Measurements from ENCODE around the gene NRXN3. TPM values are rescaled to one million over a fixed set of nuclear protein-coding genes. Genes with fewer than 3 reads are reported as not detected.

Gene NRXN3
- total and polyA plus RNA-seq, 11 donors: 0.19 to 2.2 (median 1.1) TPM

DNA sequence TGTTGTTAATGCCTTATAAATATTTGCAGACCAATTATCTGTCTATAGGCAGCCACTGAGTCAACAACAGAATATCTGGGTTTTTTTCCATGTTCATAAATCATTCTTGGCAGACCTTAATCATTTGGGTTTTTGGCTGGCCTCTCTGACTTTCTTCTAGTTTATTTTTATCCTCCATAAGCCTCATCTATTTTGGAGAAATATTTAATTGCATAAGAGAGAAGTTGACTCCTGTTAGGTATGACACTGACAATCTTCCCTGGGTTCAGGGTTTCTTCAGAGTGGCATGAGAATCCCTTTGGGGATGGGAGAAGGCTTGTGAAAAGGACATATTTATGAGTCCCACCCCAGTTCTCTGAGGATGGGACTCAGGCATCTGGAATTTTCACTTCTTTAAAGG, 299.8 kb downstream of the NRXN3 start:
- ATAC-seq: peak in 2 of 4 donors; percentile 53 to 65
- H3K9me3 ChIP-seq: peaks cover 0 to 10% (median 0%) of the 10 kb centered on the region in 12 donors
- no peak for DNase-seq
- peaks cover 0 to 9% (median 0%) of the 10 kb centered on the region in 12 donors for H3K4me1 ChIP-seq
- H3K4me3 ChIP-seq: no peak overlapping the region
- no peak overlapping the region for H3K27ac ChIP-seq
- intact Hi-C loops (cut with DNase I): no loop called here
- TF ChIP-seq POLR2A (IDR thresholded peaks at IDR 0.05): no peak
- TF ChIP-seq, protein P1, sequence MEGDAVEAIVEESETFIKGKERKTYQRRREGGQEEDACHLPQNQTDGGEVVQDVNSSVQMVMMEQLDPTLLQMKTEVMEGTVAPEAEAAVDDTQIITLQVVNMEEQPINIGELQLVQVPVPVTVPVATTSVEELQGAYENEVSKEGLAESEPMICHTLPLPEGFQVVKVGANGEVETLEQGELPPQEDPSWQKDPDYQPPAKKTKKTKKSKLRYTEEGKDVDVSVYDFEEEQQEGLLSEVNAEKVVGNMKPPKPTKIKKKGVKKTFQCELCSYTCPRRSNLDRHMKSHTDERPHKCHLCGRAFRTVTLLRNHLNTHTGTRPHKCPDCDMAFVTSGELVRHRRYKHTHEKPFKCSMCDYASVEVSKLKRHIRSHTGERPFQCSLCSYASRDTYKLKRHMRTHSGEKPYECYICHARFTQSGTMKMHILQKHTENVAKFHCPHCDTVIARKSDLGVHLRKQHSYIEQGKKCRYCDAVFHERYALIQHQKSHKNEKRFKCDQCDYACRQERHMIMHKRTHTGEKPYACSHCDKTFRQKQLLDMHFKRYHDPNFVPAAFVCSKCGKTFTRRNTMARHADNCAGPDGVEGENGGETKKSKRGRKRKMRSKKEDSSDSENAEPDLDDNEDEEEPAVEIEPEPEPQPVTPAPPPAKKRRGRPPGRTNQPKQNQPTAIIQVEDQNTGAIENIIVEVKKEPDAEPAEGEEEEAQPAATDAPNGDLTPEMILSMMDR (IDR thresholded peaks at IDR 0.05): no peak
- H3K27me3 ChIP-seq: no peaks in the 10 kb centered on the region
- no peaks in the 10 kb centered on the region for H3K36me3 ChIP-seq

DNA sequence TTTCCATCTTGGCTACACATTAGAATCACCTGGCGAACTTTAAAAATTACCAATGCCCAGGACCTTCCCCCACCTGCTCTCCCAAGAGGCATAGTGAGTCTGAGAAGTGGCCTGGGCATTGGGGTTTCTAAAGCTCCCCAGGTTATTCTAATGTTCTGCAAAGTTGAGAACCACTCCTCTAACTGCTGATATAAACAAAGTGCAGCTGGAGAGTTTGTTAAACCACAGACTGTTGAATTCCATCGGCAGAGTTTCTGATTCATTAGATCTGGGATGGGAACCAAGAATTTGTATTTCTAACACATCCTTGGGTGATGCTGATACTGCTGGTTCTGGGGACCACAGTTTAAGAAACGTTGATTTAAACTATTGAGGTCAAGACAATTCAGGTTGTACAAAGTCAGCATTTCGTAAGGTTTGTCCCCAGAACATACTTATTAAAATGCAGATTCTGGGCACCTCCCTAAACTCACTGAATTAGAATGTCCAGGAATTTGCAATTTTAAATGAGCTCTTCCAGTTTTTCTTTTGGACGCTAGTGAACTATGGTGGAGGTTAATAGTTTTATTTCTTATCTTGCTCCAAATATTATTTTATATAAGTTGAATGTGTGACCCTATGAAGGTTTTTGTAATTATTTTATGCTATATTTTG, 309.1 kb downstream of the NRXN3 start:
- 61 to 74% (median 65%) methylated on average over 5 of the region's 5 CpGs for WGBS, 4 donors

DNA sequence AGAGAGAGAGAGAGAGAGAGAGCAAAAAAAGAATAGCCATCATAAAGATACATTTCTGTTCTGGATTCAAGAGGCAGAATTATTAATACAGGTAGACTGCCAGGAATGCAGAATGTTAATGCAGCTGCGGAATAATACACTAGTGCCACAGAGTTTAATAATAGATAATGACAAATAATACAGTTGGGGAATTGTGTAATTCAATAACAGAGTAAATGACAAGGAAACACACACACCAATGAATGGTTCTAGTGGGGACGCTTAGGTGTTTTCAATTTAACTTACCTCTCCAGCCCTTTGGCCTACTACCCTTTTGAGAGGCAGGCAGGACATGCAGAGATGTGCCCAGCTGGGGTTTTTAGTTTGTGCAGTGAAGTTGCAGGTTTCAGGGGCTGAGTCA, 313.9 kb downstream of the NRXN3 start:
- ATAC-seq (no peak), DNase-seq (no peak)
- no peaks in the 10 kb centered on the region for H3K9me3 ChIP-seq
- WGBS, 4 donors: 67 to 89% (median 84%) methylated on average over 2 of the region's 2 CpGs
- no peaks in the 10 kb centered on the region for H3K36me3 ChIP-seq
- peaks cover 0 to 5% (median 0%) of the 10 kb centered on the region in 9 donors for H3K27me3 ChIP-seq
- intact Hi-C loops (cut with DNase I): no loop called here
- H3K27ac ChIP-seq: no peak overlapping the region
- TF ChIP-seq POLR2A (IDR thresholded peaks at IDR 0.05): no peak
- TF ChIP-seq, protein P1 (IDR thresholded peaks at IDR 0.05): no peak
- H3K4me1 ChIP-seq: no peaks in the 10 kb centered on the region
- no peak overlapping the region for H3K4me3 ChIP-seq

More for the DNA sequence above, 309.1 kb downstream of the NRXN3 start:
- TF ChIP-seq POLR2A (IDR thresholded peaks at IDR 0.05): no peak
- TF ChIP-seq, protein P1 (IDR thresholded peaks at IDR 0.05): no peak
- Histone ChIP-seq H3K4me3 (no peak overlapping the region), H3K4me1 (no peaks in the 10 kb centered on the region), H3K9me3 (no peaks in the 10 kb centered on the region), H3K36me3 (no peaks in the 10 kb centered on the region), H3K27me3 (peaks cover 0 to 5% (median 0%) of the 10 kb centered on the region in 9 donors), H3K27ac (no peak overlapping the region)
- intact Hi-C loops (cut with DNase I): no loop called here
- DNase-seq (no peak), ATAC-seq (no peak)

GRCh38 chr14:78486081-78486480, 315.9 kb downstream of the NRXN3 start:
- intact Hi-C loops (cut with DNase I): no loop called here
- Histone ChIP-seq H3K27ac (no peak overlapping the region), H3K9me3 (no peaks in the 10 kb centered on the region), H3K4me3 (no peak overlapping the region), H3K4me1 (no peaks in the 10 kb centered on the region), H3K27me3 (no peaks in the 10 kb centered on the region), H3K36me3 (no peaks in the 10 kb centered on the region)
- no peak for TF ChIP-seq POLR2A (IDR thresholded peaks at IDR 0.05)
- TF ChIP-seq, protein P1 (IDR thresholded peaks at IDR 0.05): no peak
- ATAC-seq (no peak), DNase-seq (no peak)

All from heart left ventricle (tissue), 16 donors.